ENCODE data around the gene TAF9B.
"Not testable (repeated sequence)": the region's sequence is repeated elsewhere in the genome, so short reads cannot be mapped to it uniquely, and the experiment has no call there.

- not testable (repeated sequence) for TF ChIP-seq FOXA1 (IDR thresholded peaks at IDR 0.05); FOXM1 (IDR thresholded peaks at IDR 0.05; ENCODE audit: borderline replicate concordance); ELF4 (IDR thresholded peaks at IDR 0.05); SP1 (IDR thresholded peaks at IDR 0.05); HDGF (IDR thresholded peaks at IDR 0.05; ENCODE audit: borderline replicate concordance)
Observed at GRCh38 chrX:78157846-78158245, 18.4 kb upstream of the TAF9B start.
